RKO (cell line): ENCODE data around the gene SH3BP2.

Experiments used
- DNase-seq: peaks from one replicate; pipeline ENCODE4 v3.0.0-alpha.2; 2016; ENCODE audit warnings: low spot score

The SH3BP2 gene

DNA sequence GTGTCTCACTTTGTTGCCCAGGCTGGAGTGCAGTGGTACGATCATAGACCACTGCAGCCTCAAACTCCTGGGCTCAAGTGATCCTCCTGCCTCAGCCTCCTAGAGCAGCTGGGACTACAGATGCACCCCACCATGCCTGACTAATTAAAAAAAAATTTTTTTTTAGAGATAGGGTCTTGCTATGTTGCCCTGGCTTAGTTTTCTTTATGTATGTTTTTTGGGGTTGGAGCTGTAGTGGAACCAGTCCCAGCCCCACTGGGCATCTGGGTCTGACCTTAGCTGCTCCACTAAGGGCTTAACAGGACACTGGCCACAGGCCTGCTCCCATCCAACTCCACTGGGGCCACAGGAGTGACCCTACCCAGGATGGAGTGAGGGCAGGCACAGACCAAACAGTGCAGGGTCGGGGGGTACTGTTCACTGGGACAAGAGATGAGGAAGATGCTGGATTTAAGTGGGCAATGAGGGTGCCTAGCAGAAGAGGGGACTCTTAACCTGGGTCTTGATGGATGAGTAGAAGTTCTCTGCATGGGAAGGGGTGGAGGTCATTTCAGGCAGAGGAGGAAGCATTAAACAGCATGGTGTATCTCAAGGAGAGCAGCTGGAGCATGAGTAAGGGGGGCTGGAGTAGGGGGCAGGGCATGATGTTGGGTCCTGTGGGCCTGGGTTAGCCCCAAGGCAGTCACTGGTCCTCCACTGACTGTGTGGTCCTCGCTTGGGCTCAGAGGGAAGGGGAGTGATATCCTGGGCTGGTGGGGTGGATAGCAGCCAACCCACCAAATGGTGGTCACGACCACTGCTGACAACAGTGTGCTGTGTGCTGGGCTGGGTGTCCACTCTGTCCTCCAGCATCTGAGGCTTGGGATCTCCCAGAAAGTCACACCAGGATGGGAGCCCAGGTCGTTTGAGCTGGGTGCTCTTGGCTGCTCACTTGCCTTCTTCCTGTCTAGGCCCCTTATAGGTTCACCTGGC is 26.6 kb downstream of the SH3BP2 start:
- no peak for DNase-seq

DNA sequence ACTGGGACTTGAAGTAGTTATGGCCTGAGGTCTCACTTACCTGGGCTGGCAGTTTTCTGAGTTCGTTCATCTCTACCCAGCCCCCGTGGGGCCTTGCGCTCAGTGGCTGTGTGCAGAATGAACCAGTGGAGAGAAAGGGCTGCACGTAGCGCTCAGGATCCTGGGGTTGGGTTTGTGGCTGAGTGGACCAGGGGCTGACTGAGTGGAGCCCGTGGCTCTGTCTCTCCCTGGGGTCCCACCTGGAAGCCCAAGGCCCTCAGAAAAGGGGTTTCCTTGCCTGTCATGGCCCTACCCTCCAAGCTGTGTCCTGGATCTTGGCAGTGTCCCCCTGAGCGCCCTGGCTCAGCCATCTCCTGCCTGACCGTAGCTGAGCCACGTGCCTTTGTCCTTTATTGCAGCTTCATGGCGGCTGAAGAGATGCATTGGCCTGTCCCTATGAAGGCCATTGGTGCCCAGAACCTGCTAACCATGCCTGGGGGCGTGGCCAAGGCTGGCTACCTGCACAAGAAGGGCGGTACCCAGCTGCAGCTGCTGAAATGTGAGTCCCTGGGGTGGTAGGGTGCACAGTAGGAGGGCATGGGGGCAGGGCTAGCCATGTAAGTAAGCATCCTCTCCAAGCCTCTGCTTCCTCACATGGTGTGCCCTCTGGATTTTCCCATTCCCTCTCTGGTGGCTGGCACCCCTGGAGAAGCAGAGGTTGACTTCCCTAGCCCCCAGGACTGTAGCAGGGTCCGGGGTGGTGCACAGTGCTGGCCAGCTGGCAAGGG is 27.5 kb downstream of the SH3BP2 start:
- DNase-seq: no peak

- DNase-seq: no peak
These were observed 29.8 kb downstream of the SH3BP2 start for GRCh38 chr4:2822461-2823300.

DNA sequence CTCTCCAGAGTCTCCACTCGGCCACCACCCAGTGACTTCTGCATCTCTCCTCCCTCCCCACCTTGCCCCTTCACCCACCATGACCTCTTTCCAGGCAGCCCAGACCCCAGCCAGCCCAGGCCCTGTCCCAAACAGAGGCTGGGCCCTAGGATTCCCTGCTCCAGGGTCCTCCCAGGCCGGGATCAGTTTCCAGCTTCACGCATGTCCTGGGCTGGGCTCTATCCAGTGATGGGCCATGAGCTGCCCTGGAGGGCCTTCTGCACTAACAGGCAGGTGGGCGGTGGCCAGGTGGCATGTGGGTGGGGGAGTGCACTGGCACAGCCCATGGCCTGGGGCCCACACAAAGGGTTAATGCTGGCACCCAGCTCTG is 30.4 kb downstream of the SH3BP2 start:
- DNase-seq: no peak

GRCh38 chr4:2823671-2824328 is 30.9 kb downstream of the SH3BP2 start:
- no peak for DNase-seq

- DNase-seq: no peak
These were observed 31.5 kb downstream of the SH3BP2 start for GRCh38 chr4:2824329-2824835.

DNA sequence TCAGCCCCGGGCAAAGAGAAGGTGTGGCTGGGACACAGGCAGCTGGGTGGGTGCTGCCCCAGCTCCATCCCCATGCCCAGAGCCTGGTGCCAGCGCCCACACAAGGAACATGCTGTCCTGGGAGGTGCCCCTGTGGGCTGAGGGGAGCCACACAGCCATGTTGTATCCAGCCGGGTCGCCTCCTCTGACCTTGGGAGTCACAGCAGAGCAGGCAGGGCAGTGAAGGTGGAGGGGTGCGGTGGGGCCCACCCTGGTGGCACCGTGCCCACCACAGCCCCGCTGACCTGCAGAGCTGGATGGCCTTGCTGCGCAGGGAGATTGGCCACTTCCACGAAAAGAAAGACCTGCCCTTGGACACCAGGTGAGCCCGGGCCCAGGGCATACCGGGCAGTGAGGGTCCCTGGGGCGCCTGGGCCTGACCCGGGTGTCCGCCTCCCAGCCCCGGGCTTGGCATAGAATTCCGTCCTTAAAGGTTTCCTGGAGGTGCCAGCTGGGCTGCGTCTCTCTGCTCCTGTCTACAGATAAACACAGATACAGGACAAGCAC is 32.0 kb downstream of the SH3BP2 start:
- no peak for DNase-seq

- no peak for DNase-seq
These were observed 32.9 kb downstream of the SH3BP2 start for GRCh38 chr4:2825740-2826139.

DNA sequence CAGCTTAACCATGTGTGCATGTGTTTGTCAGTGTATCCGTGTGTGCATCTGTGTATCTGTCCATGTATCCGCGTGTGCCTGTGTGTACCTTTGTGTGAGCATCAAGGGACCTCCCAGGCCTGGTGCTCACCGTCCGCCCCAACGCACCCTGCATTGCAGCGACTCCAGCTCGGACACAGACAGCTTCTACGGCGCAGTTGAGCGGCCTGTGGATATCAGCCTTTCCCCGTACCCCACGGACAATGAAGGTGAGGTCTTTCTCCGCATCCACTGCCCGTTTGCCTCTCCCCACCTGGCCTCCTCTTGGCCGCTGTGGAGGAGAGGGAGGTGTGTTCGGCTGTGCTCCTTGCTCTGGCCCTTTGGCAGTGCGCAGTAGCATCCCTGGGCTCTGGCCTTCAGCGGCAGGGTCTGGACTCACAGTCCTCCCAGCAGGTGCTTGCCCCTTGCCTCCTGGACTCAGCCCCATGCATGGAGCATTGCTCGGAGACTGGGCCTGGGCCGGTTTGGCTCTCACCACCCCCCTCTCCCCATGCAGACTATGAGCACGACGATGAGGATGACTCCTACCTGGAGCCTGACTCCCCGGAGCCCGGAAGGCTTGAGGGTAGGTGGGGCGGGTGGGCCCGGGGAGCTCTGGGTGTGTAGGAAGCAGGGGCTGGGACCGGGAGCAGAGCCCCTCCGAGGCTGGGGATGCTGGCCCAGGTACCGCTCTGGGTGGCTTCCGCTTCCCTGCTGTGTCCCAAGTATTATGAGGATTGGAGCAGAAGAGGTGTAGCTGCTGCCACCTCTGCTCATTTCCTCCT is 34.4 kb downstream of the SH3BP2 start:
- no peak for DNase-seq

DNA sequence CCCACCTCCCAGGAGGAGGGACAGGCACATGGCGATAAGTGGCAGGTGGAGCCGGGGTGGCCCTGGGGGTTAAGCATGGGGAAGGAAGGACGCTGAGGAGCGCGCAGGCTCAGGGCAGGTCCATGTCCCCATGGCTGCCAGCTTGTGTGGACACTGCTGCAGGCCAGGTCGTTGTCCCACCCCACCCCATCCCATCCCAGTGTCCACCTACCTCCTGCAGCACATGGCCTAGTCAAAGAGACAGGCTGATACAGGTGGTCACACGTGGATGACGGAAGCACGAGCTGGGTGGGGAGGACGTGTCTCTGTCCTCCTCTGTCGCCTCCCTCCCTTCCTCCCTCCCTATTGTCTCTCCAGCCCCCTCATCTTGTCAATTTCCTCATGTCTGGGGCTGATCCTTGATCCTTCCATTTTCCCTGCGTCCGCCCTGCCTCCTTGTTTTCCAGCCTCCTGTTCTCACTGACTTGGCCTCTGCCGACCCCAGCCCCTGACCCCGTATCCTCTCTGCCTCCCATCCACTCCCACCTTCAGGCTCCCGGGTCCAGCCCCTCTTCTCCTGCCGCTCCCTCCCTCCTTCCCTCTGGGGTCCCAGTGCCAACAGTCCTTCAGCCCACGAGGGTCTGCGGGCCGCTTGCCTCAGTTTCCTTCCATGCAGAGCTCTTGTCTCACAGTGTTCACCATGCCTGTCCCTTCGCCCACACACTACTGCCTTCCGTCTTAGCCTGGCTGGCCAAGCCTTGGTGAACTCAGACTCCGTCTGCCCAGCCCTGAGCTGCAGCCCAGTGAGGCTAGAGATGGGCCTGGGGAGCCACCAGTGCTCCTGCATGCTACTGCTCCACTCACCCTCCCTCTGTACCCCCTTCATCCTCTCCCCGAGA is 35.2 kb downstream of the SH3BP2 start:
- no peak for DNase-seq

GRCh38 chr4:2828758-2829181 is 35.9 kb downstream of the SH3BP2 start:
- no peak for DNase-seq

DNA sequence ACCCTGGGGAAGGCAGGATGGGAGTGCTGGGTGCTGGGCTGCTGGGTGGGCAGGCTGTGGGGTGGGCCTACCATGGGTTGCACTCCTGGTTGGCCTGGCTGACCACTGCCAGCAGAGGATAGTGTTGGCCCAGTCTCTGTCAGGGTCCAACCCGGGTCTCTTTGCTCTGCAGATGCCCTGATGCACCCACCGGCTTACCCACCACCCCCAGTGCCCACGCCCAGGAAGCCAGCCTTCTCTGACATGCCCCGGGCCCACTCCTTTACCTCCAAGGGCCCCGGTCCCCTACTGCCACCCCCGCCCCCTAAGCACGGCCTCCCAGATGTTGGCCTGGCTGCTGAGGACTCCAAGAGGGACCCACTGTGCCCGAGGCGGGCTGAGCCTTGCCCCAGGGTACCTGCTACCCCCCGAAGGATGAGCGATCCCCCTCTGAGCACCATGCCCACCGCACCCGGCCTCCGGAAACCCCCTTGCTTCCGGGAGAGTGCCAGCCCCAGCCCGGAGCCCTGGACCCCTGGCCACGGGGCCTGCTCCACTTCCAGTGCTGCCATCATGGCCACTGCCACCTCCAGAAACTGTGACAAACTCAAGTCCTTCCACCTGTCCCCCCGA is 36.5 kb downstream of the SH3BP2 start:
- no peak for DNase-seq

GRCh38 chr4:2829933-2830451 is 37.1 kb downstream of the SH3BP2 start:
- no peak for DNase-seq

- no peak for DNase-seq
These were observed 38.0 kb downstream of the SH3BP2 start for GRCh38 chr4:2830632-2831610.

- DNase-seq: no peak
These were observed 38.9 kb downstream of the SH3BP2 start for GRCh38 chr4:2831611-2832308.

GRCh38 chr4:2832309-2832980 is 39.6 kb downstream of the SH3BP2 start:
- DNase-seq: no peak
